Fibroblast of villous mesenchyme (primary cell): ENCODE measurements around the gene FRAS1. TPM values are rescaled to one million over a fixed set of nuclear protein-coding genes. Genes with fewer than 3 reads are reported as not detected.

ENCODE experiments used
- DNase-seq: peaks from one replicate; pipeline ENCODE4 v3.0.0-alpha.2; 2010; ENCODE audit warnings: low read depth
- H3K4me3 ChIP-seq: 2 replicates; pipeline ENCODE4 v1.5.1; 2011; ENCODE audit warnings: low read depth, mild to moderate bottlenecking, low read length
- total RNA-seq: library from RNA; depleted of rRNA; stranded (reverse); fragments of >200 nt; gene quantifications from 2 replicates; pipeline ENCODE4 v1.2.3, GENCODE V29; 2012
- TF ChIP-seq, protein P1 (sequence below): IDR thresholded peaks from 2 replicates; pipeline ENCODE4 v1.5.1; 2012; ENCODE audit warnings: low read depth, mild to moderate bottlenecking, low read length; ENCODE audit not compliant: insufficient read depth

FRAS1 gene
- total RNA-seq, 1 donor = 1.3 TPM

DNA sequence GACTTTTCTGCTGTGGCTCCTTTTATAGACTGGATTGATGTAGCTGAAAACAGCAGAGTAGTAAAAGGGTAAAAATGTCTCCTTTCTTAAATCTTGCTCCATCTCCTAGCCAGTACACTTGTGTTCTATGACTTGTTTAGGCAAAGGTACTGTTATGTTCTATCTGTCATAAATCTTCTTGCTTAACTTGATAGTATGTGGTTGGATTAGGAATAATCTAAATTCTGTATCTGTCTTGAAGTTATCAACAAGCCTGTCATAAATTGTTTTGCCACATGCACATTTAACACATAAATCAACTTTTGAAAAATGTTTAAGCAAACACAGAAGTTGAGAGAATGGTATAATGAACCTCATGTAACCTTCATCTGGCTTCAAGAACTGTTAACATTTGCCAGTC, 157.0 kb downstream of the FRAS1 start:
- TF ChIP-seq, protein P1, sequence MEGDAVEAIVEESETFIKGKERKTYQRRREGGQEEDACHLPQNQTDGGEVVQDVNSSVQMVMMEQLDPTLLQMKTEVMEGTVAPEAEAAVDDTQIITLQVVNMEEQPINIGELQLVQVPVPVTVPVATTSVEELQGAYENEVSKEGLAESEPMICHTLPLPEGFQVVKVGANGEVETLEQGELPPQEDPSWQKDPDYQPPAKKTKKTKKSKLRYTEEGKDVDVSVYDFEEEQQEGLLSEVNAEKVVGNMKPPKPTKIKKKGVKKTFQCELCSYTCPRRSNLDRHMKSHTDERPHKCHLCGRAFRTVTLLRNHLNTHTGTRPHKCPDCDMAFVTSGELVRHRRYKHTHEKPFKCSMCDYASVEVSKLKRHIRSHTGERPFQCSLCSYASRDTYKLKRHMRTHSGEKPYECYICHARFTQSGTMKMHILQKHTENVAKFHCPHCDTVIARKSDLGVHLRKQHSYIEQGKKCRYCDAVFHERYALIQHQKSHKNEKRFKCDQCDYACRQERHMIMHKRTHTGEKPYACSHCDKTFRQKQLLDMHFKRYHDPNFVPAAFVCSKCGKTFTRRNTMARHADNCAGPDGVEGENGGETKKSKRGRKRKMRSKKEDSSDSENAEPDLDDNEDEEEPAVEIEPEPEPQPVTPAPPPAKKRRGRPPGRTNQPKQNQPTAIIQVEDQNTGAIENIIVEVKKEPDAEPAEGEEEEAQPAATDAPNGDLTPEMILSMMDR = no peak
- no peak overlapping the region for H3K4me3 ChIP-seq
- DNase-seq = peak; percentile 26

DNA sequence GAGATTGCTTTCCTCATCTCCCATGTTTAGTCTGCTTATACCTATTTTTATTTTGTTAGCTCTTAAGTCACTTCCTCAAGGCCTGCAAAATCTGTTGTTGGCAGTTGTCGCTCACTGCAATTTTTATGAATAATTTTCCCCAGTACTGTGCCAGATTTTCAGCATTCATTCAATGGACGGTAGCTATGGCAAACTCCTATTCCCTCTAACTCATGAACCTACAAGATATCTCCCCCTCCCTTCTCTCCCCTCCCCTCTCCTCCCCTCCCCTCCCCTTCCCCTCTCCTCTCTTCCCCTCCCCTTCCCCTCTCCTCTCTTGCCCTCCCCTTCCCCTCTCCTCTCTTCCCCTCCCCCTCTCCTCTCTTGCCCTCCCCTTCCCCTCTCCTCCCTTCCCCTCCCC, 160.4 kb downstream of the FRAS1 start:
- TF ChIP-seq, protein P1 = no peak
- DNase-seq = no peak
- H3K4me3 ChIP-seq = no peak overlapping the region

DNA sequence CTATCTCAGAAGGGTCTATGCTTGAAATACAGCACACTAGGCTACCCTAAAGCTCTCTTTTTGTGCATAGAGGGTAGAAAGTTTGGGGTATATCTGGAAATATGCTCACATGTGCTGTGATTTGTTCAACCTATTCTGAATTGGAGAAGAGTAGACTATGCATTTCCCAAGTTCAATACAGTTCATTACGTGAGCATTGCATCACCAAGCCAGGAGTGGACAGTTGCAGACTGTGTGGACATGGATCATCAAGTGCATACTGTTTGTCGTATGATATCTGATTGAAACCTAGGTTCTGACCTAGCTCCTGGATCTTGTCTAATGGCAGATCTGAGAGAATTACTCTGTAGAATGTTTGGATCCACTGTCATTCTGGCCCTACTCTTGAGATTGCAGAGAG, 161.1 kb downstream of the FRAS1 start:
- H3K4me3 ChIP-seq = no peak overlapping the region
- DNase-seq = no peak
- TF ChIP-seq, protein P1 = no peak

DNA sequence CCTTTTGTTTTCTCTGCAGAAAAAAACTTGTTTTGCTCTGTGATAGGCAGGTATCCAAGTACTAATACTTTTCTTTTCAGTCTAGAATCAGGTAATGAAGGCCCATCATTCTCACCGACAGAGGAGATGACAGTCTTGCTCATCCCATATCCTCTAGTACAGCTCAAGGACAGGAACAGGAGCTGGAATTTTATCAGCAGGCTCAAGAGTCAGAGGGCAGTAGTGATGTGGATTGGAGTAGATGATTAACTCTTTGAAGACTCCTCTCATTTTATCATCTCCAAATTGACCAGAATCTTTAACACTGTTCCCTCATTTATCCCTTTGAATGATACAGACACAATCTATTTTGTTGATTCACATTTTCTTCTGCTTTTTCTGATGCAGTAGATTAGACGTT, 162.7 kb downstream of the FRAS1 start:
- no peak overlapping the region for H3K4me3 ChIP-seq
- TF ChIP-seq, protein P1 = no peak

DNA sequence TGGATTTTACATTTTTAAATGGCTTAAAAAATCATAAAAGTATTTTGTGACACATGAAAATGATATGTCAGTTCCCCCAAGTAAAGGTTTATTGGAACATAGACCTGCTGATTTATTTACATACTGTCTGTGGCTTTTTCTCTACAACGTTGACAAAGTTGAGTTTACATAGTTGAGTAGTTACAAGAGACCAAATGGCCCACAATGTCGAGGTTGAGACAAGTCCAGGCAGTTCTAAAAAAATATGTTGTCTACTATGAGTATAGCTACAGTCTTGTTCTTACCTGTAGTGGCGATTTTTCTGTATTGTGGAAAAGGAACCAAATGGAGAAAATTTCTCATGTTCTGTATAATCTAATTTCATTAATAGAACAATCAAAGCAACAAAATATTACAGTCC, 163.2 kb downstream of the FRAS1 start:
- no peak overlapping the region for H3K4me3 ChIP-seq
- TF ChIP-seq, protein P1 = no peak
- no peak for DNase-seq

More for the DNA sequence above, 162.7 kb downstream of the FRAS1 start:
- no peak for DNase-seq

DNA sequence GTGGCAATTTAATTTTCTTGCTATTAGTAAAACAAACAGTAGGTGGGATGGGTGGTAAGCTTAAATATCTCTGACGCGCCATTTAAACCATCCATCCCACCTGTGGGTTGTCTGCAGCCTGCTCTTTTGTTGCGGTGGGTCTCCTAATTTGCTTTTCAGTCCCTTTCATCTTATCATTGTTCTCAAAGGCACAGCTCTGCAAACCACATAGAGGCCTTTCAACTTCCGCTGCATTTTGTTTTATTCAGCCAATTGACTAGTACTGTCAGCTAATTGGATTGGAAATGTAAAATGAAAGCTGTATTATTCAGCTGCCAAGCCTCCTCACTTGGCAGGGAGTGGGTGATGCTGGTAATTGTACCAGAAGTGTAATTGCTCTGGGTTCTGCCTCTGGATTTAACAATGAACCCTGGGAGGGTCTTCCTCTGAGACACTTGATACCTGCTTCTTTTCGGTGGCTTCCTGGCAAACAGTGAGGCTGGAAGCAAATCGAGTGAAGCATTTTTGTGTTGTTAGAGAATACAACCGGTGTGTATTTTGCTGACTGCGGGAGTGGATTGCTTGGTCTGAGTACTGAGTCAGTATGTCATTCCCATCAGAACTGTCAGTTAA, 165.6 kb downstream of the FRAS1 start:
- H3K4me3 ChIP-seq = no peak overlapping the region
- no peak for DNase-seq
- TF ChIP-seq, protein P1 = no peak

DNA sequence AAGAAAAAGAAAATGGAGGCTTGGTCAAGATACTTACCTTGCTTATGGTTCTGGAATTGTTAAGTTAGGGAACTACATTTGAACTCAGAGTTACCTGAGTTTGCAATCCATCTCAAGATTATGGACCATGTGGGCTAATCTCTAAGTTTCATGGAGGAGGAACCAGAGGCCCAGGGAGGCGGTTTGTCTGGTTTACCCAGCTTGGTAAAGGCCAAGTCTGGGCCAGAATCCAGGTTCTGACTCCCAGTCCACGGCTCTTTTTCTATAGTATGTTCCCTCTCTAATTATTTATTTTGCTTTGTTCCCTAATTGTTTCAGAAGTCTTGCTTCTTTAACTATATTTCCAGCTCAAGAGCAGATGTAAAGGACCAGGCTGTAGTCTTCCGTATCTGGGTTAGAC, 168.1 kb downstream of the FRAS1 start:
- TF ChIP-seq, protein P1 = no peak
- no peak overlapping the region for H3K4me3 ChIP-seq
- no peak for DNase-seq
